Caco-2 (cell line): ENCODE measurements around the gene FARSB. TPM values are rescaled to one million over a fixed set of nuclear protein-coding genes. Genes with fewer than 3 reads are reported as not detected.

Experiments
- BruUV-seq: library from RNA; stranded (reverse); fragments of 400-500 nt; replicated peaks from 2 replicates; lab custom pipeline; 2021; lab: Mats Ljungman, UMichigan
- CTCF ChIA-PET: fragments of 300-600 bp; sonication (Branson Sonifier 250); formaldehyde crosslinking; loops from one replicate; lab custom pipeline; 2022; ENCODE audit warnings: antibody characterized with exemption; lab: Charles Lee
- POLR2A ChIA-PET: fragments of 300-600 bp; sonication (Branson Sonifier 250); formaldehyde crosslinking; loops from one replicate; lab custom pipeline; 2022; ENCODE audit warnings: antibody characterized with exemption; lab: Charles Lee
- DNase-seq, 2 experiments: peaks; one replicate each; pipeline versions ENCODE4 v3.0.0 to v3.0.0-alpha.2; 2020 to 2022
- H3K27me3 ChIP-seq: replicated peaks from 2 replicates; pipeline ENCODE4 v1.6.0; 2011; ENCODE audit warnings: low read length; ENCODE audit not compliant: control insufficient read depth, insufficient read depth
- H3K36me3 ChIP-seq: 2 replicates; pipeline ENCODE4 v1.5.1; 2011; ENCODE audit warnings: low read length; ENCODE audit not compliant: control insufficient read depth, insufficient read depth
- H3K4me1 ChIP-seq: fragments of 250-450 bp; sonication (Bioruptor Pico); 2 replicates; pipeline ENCODE4 v1.5.1; 2020; ENCODE audit warnings: mild to moderate bottlenecking
- H3K4me3 ChIP-seq: 2 replicates; pipeline ENCODE4 v1.5.1; 2011; ENCODE audit warnings: low read depth, mild to moderate bottlenecking, control low read depth, low read length
- H3K9me3 ChIP-seq: fragments of 250-450 bp; sonication (Bioruptor Pico); 2 replicates; pipeline ENCODE4 v1.5.1; 2020; ENCODE audit warnings: mild to moderate bottlenecking, moderate library complexity
- H3K27ac Mint-ChIP-seq: one replicate; pipeline ENCODE4 v1.8.0; 2022; ENCODE audit warnings: mixed read lengths; ENCODE audit not compliant: unreplicated experiment
- H3K27me3 Mint-ChIP-seq: one replicate; pipeline ENCODE4 v1.8.0; 2022; ENCODE audit warnings: mixed read lengths; ENCODE audit not compliant: insufficient read depth, unreplicated experiment
- H3K36me3 Mint-ChIP-seq: one replicate; pipeline ENCODE4 v1.8.0; 2022; ENCODE audit warnings: mild to moderate bottlenecking, mixed read lengths; ENCODE audit not compliant: insufficient read depth, unreplicated experiment
- H3K4me1 Mint-ChIP-seq: one replicate; pipeline ENCODE4 v1.8.0; 2022; ENCODE audit warnings: low read depth, mixed read lengths; ENCODE audit not compliant: unreplicated experiment
- H3K4me3 Mint-ChIP-seq: one replicate; pipeline ENCODE4 v1.8.0; 2022; ENCODE audit warnings: mild to moderate bottlenecking, moderate library complexity, mixed read lengths; ENCODE audit not compliant: unreplicated experiment
- H3K9me3 Mint-ChIP-seq: one replicate; pipeline ENCODE4 v1.8.0; 2022; ENCODE audit warnings: mixed read lengths; ENCODE audit not compliant: unreplicated experiment
- intact Hi-C: fragments of 100-400 bp; cut with micrococcal nuclease; formaldehyde crosslinking; loops from one replicate; pipeline ENCODE4 v1.10.0; 2022; ENCODE audit not compliant: unreplicated experiment
- total RNA-seq: library from RNA; stranded (reverse); gene quantifications from 2 replicates; pipeline ENCODE4 v1.2.3, GENCODE V29; 2022
- TF ChIP-seq, protein P1 (sequence below), 2 experiments: fragments of 200-600 bp in 1 of 2; IDR thresholded peaks; 1 replicate in 1 of 2; 2 replicates in 1 of 2; pipeline versions ENCODE4 v1.5.1 to v1.8.0; 2011 to 2022; ENCODE audit warnings: antibody characterized with exemption in 1 of 2, control low read depth in 1 of 2, inconsistent platforms in 1 of 2, low read depth in 1 of 2, low read length in 1 of 2, mild to moderate bottlenecking in 1 of 2, moderate library complexity in 1 of 2; ENCODE audit not compliant: insufficient read depth in 1 of 2, severe bottlenecking in 1 of 2, unreplicated experiment in 1 of 2

FARSB gene
- total RNA-seq, 1 experiment from 2014 or later = 48.9 TPM

DNA sequence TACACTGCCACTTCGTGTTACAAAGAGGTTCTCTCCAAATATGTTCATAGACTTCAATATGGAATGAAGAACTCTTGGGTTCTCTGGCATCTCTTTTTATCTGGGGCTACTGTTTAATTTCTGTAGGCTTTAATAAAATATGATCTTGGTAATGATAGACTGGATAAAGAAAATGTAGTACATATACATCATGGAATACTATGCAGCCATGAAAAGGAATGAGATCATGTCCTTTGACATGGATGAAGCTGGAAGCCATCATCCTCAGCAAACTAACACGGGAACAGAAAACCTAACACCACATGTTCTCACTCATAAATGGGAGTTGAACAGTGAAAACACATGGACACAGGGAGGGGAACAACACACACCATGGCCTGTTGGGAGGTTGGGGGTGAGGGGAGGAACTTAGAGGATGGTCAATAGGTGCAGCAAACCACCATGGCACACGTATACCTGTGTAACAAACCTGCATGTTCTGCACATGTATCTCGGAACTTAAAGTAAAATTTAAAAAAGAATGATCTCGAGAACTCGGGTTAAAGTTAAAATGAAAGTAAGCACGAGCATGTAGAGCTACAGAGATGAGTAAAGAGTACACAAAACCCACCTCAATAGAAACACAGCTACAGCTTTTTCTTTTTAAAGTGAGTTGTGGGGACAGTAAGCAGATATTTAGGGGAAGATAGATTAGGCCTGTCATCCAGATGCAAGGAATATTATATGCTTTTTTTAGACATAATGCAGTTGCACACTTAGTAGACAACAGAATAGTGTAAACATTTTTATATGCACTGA, 129.2 kb downstream of the FARSB start:
- no peak overlapping the region for H3K27ac Mint-ChIP-seq
- no peaks in the 10 kb centered on the region for H3K4me1 Mint-ChIP-seq
- intact Hi-C loops = no loop called here
- Histone ChIP-seq H3K36me3 (no peaks in the 10 kb centered on the region), H3K27me3 (no peaks in the 10 kb centered on the region), H3K4me3 (no peak overlapping the region), H3K9me3 (no peaks in the 10 kb centered on the region), H3K4me1 (no peaks in the 10 kb centered on the region)
- BruUV-seq = no TSS peak
- POLR2A ChIA-PET = no interaction called here
- TF ChIP-seq, protein P1, sequence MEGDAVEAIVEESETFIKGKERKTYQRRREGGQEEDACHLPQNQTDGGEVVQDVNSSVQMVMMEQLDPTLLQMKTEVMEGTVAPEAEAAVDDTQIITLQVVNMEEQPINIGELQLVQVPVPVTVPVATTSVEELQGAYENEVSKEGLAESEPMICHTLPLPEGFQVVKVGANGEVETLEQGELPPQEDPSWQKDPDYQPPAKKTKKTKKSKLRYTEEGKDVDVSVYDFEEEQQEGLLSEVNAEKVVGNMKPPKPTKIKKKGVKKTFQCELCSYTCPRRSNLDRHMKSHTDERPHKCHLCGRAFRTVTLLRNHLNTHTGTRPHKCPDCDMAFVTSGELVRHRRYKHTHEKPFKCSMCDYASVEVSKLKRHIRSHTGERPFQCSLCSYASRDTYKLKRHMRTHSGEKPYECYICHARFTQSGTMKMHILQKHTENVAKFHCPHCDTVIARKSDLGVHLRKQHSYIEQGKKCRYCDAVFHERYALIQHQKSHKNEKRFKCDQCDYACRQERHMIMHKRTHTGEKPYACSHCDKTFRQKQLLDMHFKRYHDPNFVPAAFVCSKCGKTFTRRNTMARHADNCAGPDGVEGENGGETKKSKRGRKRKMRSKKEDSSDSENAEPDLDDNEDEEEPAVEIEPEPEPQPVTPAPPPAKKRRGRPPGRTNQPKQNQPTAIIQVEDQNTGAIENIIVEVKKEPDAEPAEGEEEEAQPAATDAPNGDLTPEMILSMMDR (IDR thresholded peaks at IDR 0.05; ENCODE audit: insufficient read depth in 1 of 2, low read depth in 1 of 2, low read length in 1 of 2, severe bottlenecking in 1 of 2, unreplicated experiment in 1 of 2) = no peak
- no peaks in the 10 kb centered on the region for H3K36me3 Mint-ChIP-seq
- H3K27me3 Mint-ChIP-seq = no peaks in the 10 kb centered on the region
- no peak for DNase-seq
- H3K4me3 Mint-ChIP-seq = no peak overlapping the region
- H3K9me3 Mint-ChIP-seq = no peaks in the 10 kb centered on the region
- CTCF ChIA-PET = no interaction called here

DNA sequence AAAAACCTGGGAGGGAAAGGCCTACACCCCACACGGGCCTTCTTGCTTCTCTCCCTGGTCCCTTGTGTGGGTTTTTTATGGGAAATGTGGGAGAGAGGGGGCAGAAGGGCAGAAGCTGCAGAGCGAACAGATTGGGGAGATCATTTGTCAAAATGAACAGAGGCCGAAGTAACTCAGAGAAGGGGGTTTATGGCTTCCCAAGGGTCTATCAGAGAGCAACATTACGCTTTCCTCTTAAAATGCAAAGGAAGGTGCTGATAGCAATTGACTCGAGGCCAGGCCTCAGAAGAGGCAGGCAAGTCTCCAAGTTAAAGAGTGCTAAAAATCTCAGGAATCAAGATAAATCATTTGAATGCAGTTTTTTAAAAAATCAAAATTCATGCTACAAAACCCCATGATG, 130.1 kb downstream of the FARSB start:
- DNase-seq = no peak
- Histone ChIP-seq H3K36me3 (no peaks in the 10 kb centered on the region), H3K4me3 (no peak overlapping the region), H3K4me1 (no peaks in the 10 kb centered on the region), H3K9me3 (no peaks in the 10 kb centered on the region), H3K27me3 (no peaks in the 10 kb centered on the region)
- Mint-ChIP-seq H3K9me3 (no peaks in the 10 kb centered on the region), H3K36me3 (no peaks in the 10 kb centered on the region), H3K4me1 (no peaks in the 10 kb centered on the region), H3K27ac (no peak overlapping the region), H3K4me3 (no peak overlapping the region), H3K27me3 (no peaks in the 10 kb centered on the region)
- ChIA-PET CTCF (interaction anchor here (0.6 kb wide), 1 partner anchor 794 kb away, joined by 3 read pairs; no protein-coding TSS in a partner anchor), POLR2A (no interaction called here)
- no TSS peak for BruUV-seq
- TF ChIP-seq, protein P1 (IDR thresholded peaks at IDR 0.05; ENCODE audit: insufficient read depth in 1 of 2, low read depth in 1 of 2, low read length in 1 of 2, severe bottlenecking in 1 of 2, unreplicated experiment in 1 of 2) = no peak
- intact Hi-C loops = no loop called here

DNA sequence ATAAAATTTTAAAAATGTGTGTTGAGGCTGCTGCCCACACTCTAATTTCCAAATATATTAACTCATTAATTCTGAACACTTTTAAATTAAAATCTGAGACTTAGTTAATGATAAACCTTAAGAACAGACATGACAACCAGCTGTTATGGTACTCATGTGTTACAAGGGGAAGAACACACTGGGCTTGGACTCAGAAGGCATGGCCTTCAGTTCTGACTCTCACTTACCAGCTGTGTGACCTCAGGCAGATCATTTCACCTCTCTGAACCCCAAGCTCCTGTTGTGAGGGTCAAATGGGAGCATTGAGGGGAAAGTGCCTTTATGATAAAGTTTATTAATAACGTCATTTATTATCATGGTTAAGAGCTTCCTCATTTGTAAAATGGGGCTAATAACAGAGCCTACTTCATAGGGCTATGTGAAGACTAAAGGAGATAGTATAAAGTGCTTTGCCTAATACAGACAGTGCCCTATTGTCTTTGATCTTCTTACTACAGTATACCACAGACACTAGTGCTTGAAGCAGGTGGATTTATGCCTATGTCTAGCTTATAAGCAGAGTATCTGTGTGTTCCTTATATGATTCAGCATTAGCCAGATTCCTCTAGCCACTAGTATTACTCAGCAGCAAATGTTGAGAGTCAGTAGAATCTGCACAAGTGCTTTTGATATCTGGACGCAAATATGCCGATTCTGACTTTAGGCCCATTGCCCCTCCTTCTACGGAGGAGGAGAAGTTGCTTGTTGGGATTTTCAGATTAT, 131.9 kb downstream of the FARSB start:
- intact Hi-C loops = no loop called here
- Mint-ChIP-seq H3K27me3 (no peaks in the 10 kb centered on the region), H3K9me3 (no peaks in the 10 kb centered on the region), H3K27ac (no peak overlapping the region), H3K36me3 (no peaks in the 10 kb centered on the region), H3K4me3 (no peak overlapping the region), H3K4me1 (no peaks in the 10 kb centered on the region)
- no peak overlapping the region for H3K4me3 ChIP-seq
- CTCF ChIA-PET = no interaction called here
- H3K27me3 ChIP-seq = no peaks in the 10 kb centered on the region
- DNase-seq = no peak
- TF ChIP-seq, protein P1 (IDR thresholded peaks at IDR 0.05; ENCODE audit: insufficient read depth in 1 of 2, low read depth in 1 of 2, low read length in 1 of 2, severe bottlenecking in 1 of 2, unreplicated experiment in 1 of 2) = no peak
- H3K4me1 ChIP-seq = no peaks in the 10 kb centered on the region
- POLR2A ChIA-PET = no interaction called here
- H3K9me3 ChIP-seq = no peaks in the 10 kb centered on the region
- no TSS peak for BruUV-seq
- no peaks in the 10 kb centered on the region for H3K36me3 ChIP-seq
